C4-2B (cell line): ENCODE results near the gene BTBD16.

Experiments used
- H3K27ac ChIP-seq: fragments of 450-650 bp; 2 replicates; pipeline ENCODE4 v1.5.1; 2017
- ZFX ChIP-seq: fragments of 450-650 bp; IDR thresholded peaks from 2 replicates; pipeline ENCODE4 v1.6.1; 2017
- TF ChIP-seq, protein P1 (sequence below): fragments of 450-650 bp; conservative IDR thresholded peaks from 2 replicates; pipeline ENCODE4 v1.5.1; 2017; ENCODE audit warnings: mild to moderate bottlenecking

BTBD16 gene

GRCh38 chr10:122248356-122249302 is 22.5 kb upstream of the BTBD16 start:
- no peak overlapping the region for H3K27ac ChIP-seq
- TF ChIP-seq ZFX: no peak
- TF ChIP-seq, protein P1, sequence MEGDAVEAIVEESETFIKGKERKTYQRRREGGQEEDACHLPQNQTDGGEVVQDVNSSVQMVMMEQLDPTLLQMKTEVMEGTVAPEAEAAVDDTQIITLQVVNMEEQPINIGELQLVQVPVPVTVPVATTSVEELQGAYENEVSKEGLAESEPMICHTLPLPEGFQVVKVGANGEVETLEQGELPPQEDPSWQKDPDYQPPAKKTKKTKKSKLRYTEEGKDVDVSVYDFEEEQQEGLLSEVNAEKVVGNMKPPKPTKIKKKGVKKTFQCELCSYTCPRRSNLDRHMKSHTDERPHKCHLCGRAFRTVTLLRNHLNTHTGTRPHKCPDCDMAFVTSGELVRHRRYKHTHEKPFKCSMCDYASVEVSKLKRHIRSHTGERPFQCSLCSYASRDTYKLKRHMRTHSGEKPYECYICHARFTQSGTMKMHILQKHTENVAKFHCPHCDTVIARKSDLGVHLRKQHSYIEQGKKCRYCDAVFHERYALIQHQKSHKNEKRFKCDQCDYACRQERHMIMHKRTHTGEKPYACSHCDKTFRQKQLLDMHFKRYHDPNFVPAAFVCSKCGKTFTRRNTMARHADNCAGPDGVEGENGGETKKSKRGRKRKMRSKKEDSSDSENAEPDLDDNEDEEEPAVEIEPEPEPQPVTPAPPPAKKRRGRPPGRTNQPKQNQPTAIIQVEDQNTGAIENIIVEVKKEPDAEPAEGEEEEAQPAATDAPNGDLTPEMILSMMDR: no peak

- H3K27ac ChIP-seq: no peak overlapping the region
- TF ChIP-seq, protein P1: no peak
- TF ChIP-seq ZFX: no peak
Observed at GRCh38 chr10:122249303-122249850, 21.7 kb upstream of the BTBD16 start.

DNA sequence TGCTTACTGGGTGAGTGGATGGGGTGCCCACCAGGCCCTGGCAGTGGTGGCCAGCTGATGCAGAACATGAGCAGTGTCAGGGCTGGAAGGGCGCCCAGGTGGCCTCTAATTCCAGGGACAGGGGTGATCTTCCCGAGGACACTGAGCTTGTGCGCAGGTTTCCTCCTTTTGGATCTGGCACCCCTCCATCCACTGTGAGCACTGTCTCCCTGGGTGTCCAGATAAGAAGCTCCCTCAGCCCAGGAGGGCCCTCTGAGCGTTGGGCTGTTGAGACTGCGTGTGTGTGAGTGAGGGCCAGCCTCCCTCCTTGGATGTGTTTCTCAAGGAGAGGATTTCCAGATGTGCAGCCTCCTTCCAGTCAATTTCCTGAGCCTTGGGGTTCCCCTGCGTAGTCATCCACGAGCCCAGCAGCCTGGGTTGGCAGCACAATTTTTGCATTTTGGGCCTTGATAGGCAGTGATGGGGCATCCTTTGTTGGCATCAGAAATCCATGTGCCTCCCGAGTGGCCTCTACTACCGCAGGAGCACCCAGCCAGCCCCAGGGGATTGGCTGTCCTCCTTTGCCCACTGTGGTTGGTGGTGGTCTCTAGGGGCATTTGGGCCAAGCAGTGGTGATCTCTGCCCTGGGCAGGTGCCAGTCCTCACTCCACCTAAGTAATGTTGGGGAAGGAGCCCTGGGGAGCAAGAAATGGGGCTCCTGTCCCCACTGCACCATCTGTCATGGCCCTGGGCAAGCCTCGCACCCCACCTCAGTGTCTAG is 20.9 kb upstream of the BTBD16 start:
- no peak for TF ChIP-seq ZFX
- TF ChIP-seq, protein P1: no peak
- no peak overlapping the region for H3K27ac ChIP-seq

DNA sequence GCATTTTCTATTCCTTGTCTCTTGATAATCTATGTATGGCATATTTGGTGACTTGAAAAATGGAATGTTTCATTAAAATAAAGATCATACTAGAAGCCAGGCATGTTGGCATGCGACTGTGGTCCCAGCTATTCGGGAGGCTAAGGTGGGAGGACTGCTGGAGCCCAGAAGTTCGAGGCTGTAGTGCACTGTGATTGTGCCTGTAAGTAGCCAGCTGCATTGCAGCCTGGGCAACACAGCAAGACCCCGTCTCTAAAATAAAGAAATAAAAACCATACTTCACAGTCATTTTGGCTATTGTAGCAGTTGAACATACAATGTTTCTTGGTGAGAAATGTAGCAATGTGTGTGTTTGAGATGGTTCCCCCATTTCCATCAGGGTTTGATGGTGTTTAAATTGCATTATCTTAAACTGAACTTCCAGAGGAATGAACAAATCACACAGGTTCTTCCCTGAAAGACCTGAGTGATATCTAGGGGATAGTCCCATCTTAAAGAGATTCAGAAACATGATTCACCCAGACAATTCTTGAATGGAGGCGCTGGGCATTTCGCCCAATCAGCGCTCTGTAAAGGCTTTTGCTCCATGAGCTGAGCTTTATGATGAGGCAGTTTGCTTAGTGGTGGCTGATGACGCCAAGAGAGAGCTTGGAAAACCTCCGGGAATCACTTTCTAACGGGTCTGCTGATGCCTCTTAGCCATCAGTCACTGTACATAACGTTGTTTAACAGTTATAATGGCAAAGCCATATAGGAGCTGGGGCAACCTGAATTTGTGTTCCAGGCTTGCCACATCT is 19.4 kb upstream of the BTBD16 start:
- TF ChIP-seq ZFX: no peak
- TF ChIP-seq, protein P1: no peak
- H3K27ac ChIP-seq: no peak overlapping the region

GRCh38 chr10:122252805-122253204 is 18.3 kb upstream of the BTBD16 start:
- no peak overlapping the region for H3K27ac ChIP-seq
- TF ChIP-seq, protein P1: no peak
- no peak for TF ChIP-seq ZFX

DNA sequence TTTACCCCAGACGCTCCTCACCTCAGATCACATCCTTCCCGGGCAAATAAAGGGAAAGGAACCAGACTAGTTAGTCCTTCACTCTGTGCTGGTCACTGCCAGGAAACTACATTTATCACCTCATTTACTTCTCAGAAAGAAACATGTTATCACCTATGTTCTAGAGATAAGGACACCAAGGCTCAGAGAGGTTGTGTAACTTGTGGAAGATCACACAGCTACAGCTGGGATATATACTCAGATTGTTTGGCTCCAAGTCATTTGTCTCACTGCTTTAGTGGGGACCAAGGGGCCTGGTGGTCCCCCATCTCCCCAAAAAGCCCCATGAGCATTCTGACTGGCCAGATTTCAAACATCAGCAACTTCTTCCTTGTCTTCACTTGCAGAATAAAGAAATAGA is 17.5 kb upstream of the BTBD16 start:
- TF ChIP-seq ZFX: no peak
- TF ChIP-seq, protein P1: no peak
- no peak overlapping the region for H3K27ac ChIP-seq
